ENCODE measurements around the gene UXT.

DNA sequence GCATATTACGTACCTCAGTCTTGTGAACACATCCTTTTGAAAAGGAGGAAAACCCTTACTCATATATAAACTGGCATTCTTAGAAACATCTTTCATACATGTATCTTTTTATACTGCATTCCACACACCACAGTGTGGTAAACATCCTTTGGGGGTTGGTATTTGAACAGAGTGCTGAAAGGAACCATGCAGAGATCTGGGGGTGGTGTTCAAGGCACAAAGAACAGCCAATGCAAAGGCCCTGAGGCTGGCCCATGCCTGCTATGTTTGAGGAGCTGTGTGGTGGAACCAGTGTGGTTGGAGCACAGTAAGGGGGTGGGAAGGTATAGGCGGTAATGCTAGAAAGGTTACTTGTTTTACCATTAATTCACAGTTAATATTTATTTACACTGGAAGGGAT is 10.6 kb downstream of the UXT start:
- TF ChIP-seq EP300 (IDR thresholded peaks at IDR 0.05) (no peak), POLR2A (IDR thresholded peaks at IDR 0.05) (no peak)
